Stimulated activated effector memory CD8-positive, alpha-beta T cell treated with anti-CD3 and anti-CD28 coated beads, Interleukin-12 subunit alpha, Interleukin-12 subunit beta, amount 100 ng/mL, for 72 hours (primary cell): ENCODE data around the gene ARVCF.
"Not testable (repeated sequence)": the region's sequence is repeated elsewhere in the genome, so short reads cannot be mapped to it uniquely, and the experiment has no call there.

Source experiments
- ATAC-seq: fragments of 150-1000 bp; cut with Tn5 transposase; 2 replicates; pipeline ENCODE4 v1.10.0; 2021
- DNase-seq, 2 donors: peaks; one replicate each; pipeline ENCODE4 v3.0.0; 2021 to 2022; ENCODE audit warnings: low spot score in 2 of 2
- H3K27ac Mint-ChIP-seq: one replicate; pipeline ENCODE4 v1.8.0; 2022; ENCODE audit warnings: mild to moderate bottlenecking, mixed read lengths
- H3K36me3 Mint-ChIP-seq: one replicate; pipeline ENCODE4 v1.8.0; 2022; ENCODE audit warnings: mild to moderate bottlenecking, mixed read lengths
- H3K4me1 Mint-ChIP-seq: one replicate; pipeline ENCODE4 v1.8.0; 2022; ENCODE audit warnings: mixed read lengths
- H3K4me3 Mint-ChIP-seq: one replicate; pipeline ENCODE4 v1.8.0; 2022; ENCODE audit warnings: mild to moderate bottlenecking, mixed read lengths
- H3K9me3 Mint-ChIP-seq: one replicate; pipeline ENCODE4 v1.8.0; 2022; ENCODE audit warnings: mixed read lengths

Gene ARVCF

DNA sequence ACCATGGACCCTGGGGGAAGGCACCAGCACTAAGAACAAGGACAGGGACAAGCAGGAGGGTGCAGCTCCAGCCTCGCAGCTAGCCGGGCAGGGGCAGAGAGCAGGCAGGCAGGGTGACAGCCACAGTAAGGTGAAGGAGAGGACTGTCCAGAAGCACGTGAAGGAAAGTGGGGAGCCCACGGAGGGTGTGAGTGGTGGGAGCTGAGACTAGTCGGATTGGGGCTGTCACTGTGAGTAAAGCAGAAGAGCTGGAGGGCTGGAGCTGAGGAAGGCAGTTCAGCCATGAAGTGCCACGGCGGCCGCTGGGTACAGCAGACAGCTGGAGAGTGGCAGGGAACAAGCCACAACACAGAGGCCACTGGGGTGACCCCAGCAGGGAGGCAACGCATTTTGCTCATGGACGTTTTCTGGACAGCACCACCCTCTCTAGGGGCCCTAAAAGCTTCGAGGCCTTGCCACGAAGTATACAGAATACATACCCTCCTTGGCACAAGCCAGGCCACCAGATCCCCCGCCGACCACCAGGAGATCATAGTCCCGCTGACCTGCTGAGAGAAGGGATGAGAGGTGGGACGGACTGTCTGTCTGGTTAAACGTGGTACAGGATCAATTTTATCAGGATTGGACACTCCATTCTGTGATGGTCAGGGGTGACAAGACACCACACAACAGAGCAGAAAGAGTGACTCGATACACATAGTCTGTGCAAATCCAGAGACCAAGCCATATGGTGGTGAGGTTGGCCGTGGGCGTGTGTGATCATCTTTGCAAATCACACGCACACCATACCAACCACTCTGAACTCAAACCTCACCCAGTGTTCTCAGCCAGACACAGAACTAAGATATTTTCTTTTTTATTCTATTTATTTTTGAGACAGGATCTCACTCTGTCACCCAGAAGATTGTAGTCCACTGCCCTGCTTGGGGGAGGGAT lies 85.8 kb downstream of the ARVCF start:
- ATAC-seq = peak; percentile 74
- Mint-ChIP-seq H3K9me3 (peaks cover 4% of the 10 kb centered on the region), H3K27ac (no peak overlapping the region), H3K4me1 (peaks cover 11% of the 10 kb centered on the region), H3K36me3 (no peaks in the 10 kb centered on the region), H3K4me3 (no peak overlapping the region)
- no peak for DNase-seq

DNA sequence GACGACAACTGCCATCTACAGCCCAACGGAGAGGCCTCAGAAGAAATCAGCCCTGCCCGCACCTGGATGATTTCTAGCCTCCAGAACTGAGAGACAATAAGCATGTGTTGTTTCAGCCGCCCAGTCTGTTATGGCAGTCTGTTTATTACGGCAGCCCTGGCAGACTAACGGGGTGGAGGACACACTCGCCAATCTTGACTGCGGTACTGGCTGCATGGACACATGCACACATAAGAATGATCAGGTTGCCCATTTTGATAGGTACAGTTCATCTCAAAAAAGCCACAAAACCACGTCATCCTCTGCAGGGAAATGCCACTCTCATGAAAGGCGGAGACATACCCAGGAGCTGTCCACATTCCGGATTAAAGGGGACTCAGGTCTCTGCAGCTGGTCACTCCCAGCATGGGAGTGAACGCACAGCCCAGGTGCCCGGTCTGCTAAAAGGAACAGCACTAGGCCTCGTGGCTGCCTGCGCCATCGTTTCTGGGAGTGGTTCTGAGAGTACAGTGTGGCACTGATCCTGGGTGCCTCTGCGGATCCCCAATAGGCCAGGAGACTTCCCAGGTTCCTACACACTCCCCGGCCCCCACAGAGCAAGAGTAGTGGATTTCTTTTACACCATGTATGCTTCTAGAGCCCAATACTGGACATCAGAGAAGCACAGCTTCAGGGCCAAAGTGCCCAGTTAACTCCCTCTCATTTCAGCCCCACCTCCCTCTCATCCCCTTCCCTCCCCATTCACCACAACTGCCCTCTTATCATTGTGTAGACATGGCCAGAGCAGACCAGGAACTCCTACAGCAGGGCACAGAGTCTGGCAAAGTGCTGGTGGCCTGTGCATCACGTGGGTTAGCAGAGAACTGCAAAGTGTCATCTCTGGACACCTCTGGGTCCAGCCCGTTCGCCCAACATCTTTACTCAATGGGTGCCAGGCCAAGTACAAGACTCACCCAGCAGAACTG lies 86.8 kb downstream of the ARVCF start:
- DNase-seq (no peak), ATAC-seq (no peak)
- Mint-ChIP-seq H3K4me1 (peaks cover 11% of the 10 kb centered on the region), H3K27ac (no peak overlapping the region), H3K36me3 (no peaks in the 10 kb centered on the region), H3K4me3 (no peak overlapping the region), H3K9me3 (no peaks in the 10 kb centered on the region)

DNA sequence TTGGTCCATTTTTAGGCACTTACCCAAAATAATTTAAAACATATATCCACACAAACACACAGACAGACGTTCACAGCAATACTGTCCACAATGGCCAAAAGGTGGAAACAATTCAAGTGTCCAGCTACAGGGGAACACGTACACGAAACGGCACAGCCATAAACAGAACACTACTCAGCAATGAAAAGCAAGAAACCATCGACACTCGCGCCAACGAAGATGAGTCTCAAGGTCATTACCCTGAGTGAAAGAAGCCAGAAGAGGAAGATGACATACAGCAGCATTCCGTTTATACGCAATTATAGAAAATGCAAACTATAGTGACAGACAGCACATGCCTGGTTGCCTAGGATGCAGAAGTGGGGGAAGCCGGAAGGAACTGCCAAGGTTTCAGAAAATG lies 88.4 kb downstream of the ARVCF start:
- DNase-seq (no peak), ATAC-seq (no peak)
- Mint-ChIP-seq H3K36me3 (peaks cover 2% of the 10 kb centered on the region), H3K4me1 (peaks cover 6% of the 10 kb centered on the region), H3K4me3 (no peak overlapping the region), H3K9me3 (no peaks in the 10 kb centered on the region), H3K27ac (no peak overlapping the region)

DNA sequence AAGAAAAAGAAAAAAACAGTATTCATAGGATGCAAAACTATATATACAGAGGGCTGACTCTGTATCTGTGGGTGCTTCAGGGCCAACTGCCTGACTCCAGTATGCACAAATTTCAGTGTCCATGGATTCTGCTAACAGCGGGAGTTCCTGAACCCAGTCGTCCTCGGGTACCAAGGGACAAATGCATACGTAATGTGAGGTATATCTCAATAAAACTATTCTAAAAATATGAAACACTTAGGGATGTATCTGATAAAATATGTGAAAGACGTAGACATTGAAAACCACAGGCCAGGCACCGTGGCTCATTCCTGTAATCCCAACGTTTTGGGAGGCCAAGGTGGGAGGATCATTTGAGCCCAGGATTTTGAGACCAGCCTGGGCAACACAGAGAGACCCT lies 88.9 kb downstream of the ARVCF start:
- no peak for DNase-seq
- no peak overlapping the region for H3K27ac Mint-ChIP-seq
- H3K9me3 Mint-ChIP-seq = no peaks in the 10 kb centered on the region
- no peak for ATAC-seq
- H3K4me3 Mint-ChIP-seq = no peak overlapping the region
- H3K4me1 Mint-ChIP-seq = peaks cover 6% of the 10 kb centered on the region
- peaks cover 6% of the 10 kb centered on the region for H3K36me3 Mint-ChIP-seq

GRCh38 chr22:19926028-19926427 lies 90.6 kb downstream of the ARVCF start:
- not testable (repeated sequence) for H3K27ac Mint-ChIP-seq, DNase-seq, ATAC-seq, H3K36me3 Mint-ChIP-seq, H3K9me3 Mint-ChIP-seq, H3K4me3 Mint-ChIP-seq
- H3K4me1 Mint-ChIP-seq = peaks cover 10% of the 10 kb centered on the region

GRCh38 chr22:19923914-19924513 lies 92.6 kb downstream of the ARVCF start:
- no peak for DNase-seq
- no peak for ATAC-seq
- Mint-ChIP-seq H3K36me3 (peaks cover 6% of the 10 kb centered on the region), H3K4me3 (no peak overlapping the region), H3K27ac (no peak overlapping the region), H3K9me3 (no peaks in the 10 kb centered on the region), H3K4me1 (peaks cover 4% of the 10 kb centered on the region)

DNA sequence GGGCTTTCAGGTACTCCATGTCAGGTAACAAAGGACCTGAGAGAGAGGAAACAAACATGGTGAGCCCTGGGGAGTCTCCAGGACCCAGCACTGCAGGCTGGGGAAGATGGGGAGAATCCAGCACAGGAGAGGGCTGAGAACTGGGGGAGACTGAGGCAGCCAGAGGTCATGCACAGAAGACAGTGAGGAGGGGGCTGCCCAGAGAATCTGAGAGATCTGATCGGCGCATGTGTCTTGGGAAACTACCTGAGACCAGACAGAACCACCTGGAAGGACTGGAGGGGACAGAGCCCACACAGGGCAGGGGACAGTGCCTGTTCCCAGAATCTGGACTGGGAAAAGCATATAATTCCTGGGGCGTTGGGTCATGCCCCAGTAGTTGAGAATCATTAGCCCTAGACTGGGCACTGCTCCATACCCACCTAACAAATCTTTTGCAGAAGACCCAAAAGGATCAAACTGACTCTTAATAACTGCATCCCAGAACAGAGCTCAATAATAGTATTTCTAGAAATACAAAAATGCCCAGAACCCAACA lies 95.0 kb downstream of the ARVCF start:
- H3K9me3 Mint-ChIP-seq = no peaks in the 10 kb centered on the region
- H3K4me3 Mint-ChIP-seq = no peak overlapping the region
- ATAC-seq (no peak), DNase-seq (no peak)
- H3K36me3 Mint-ChIP-seq = peaks cover 6% of the 10 kb centered on the region
- no peak overlapping the region for H3K27ac Mint-ChIP-seq
- peaks cover 4% of the 10 kb centered on the region for H3K4me1 Mint-ChIP-seq
